ENCODE measurements around the gene TNRC18. TPM values are rescaled to one million over a fixed set of nuclear protein-coding genes. Genes with fewer than 3 reads are reported as not detected.

TNRC18 gene
- total and polyA plus RNA-seq, 9 of the 15 experiments (the other 6 are each of a cell fraction or from before 2014, with no cell fraction given): 0.03 to 43.2 (median 18.0) TPM

DNA sequence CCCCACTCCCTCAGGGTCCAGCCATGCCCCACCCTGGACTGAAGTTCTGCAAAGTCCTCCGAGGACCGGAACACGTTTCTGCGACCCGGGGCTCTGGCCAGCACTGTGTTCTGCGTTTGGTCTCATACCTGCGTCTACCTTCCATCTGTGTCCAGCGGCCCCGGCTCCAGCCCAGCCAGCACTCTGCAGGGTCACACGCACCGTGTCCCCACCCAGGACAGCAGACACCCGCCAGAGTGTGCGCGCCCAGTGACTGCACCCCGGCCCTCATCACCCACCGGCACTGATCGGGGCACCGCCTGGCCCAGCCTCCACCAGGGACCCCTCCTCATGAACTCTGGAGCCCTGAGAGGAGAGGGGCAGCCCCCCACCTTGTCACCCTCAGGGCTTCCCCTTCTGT lies 120.6 kb downstream of the TNRC18 start:
- POLR2A ChIA-PET: no interaction called here
- 40% methylated on average over 13 of the region's 18 CpGs for WGBS (ENCODE audit: insufficient coverage, low coverage, missing lambda C conversion rate)
- Histone ChIP-seq H3K9me3 (replicated peaks; ENCODE audit: control insufficient read depth, insufficient read depth, low read depth, low read length) (no peaks in the 10 kb centered on the region), H3K9me1 (ENCODE audit: control insufficient read depth, insufficient read depth, low read length) (no peaks in the 10 kb centered on the region), H3K79me2 (ENCODE audit: control insufficient read depth, insufficient read depth, low read length) (no peaks in the 10 kb centered on the region), H2AFZ (ENCODE audit: low read depth, low read length) (no peak overlapping the region), H3K36me3 (ENCODE audit: control insufficient read depth, insufficient read depth, low read length) (no peaks in the 10 kb centered on the region), H4K20me1 (replicated peaks; ENCODE audit: control insufficient read depth, insufficient read depth, low read length) (no peaks in the 10 kb centered on the region), H3K4me1 (replicated peaks in 1 of 2; ENCODE audit: control insufficient read depth in 2 of 2, insufficient read depth in 2 of 2, low read length in 2 of 2) (peaks cover 0 to 29% of the 10 kb centered on the region in 2 experiments; a peak in 2 of 5 replicates), H3K4me3 (no peak overlapping the region), H3K27me3 (ENCODE audit: control insufficient read depth in 2 of 2, insufficient read depth in 2 of 2, low read length in 2 of 2) (peaks cover 0 to 51% of the 10 kb centered on the region in 2 experiments; a peak in 3 of 5 replicates), H3K4me2 (ENCODE audit: insufficient read depth, low read length) (no peak overlapping the region), H3K9ac (ENCODE audit: insufficient read depth in 1 of 2, low read depth in 2 of 2, low read length in 2 of 2) (no peak overlapping the region; a peak in 1 of 4 replicates), H3K27ac (ENCODE audit: extremely low read depth, low read depth, low read length) (no peak overlapping the region)
- in situ Hi-C loops (cut with MboI) (no loop called here), intact Hi-C loops (cut with micrococcal nuclease) (no loop called here)
- ATAC-seq: peak; percentile 36
- CTCF ChIA-PET (ENCODE audit: low intra/inter-chr PET ratio): no interaction called here
- no peak for DNase-seq (ENCODE audit: extremely low read depth in 1 of 4, low spot score in 3 of 4)
- BruUV-seq (replicated peaks): no TSS peak
- no peak for FAIRE-seq
- no peak for TF ChIP-seq ZFP36 (IDR thresholded peaks at IDR 0.05; ENCODE audit: low read depth, low read length, partially characterized antibody)
- no peak for TF ChIP-seq BRF1 (IDR thresholded peaks at IDR 0.05; ENCODE audit: borderline replicate concordance, extremely low read depth, insufficient read length)
- TF ChIP-seq ZBTB49 (CRISPR knock-in tag; IDR thresholded peaks at IDR 0.05; ENCODE audit: borderline replicate concordance): no peak
- TF ChIP-seq CHD7 (IDR thresholded peaks at IDR 0.05; ENCODE audit: low read depth, low read length): no peak
- TF ChIP-seq CREB1 (IDR thresholded peaks at IDR 0.05): no peak
- no peak for TF ChIP-seq CREB1 (CRISPR knock-in tag; IDR thresholded peaks at IDR 0.05)
- TF ChIP-seq TEAD4 (IDR thresholded peaks at IDR 0.05; ENCODE audit: low read length): no peak
- TF ChIP-seq TEAD4 (CRISPR knock-in tag; IDR thresholded peaks at IDR 0.05; ENCODE audit: borderline replicate concordance): no peak
- no peak for TF ChIP-seq ADNP (tag; IDR thresholded peaks at IDR 0.05)
